HepG2 (cell line): ENCODE data around the gene RHD. TPM values are rescaled to one million over a fixed set of nuclear protein-coding genes. Genes with fewer than 3 reads are reported as not detected.

Source experiments
- ATAC-seq: fragments of 200-7000 bp; cut with Tn5 transposase; 3 replicates; pipeline ENCODE4 v1.9.1; 2020; ENCODE audit warnings: mild to moderate bottlenecking, moderate library complexity
- BruUV-seq: library from RNA; stranded (reverse); fragments of 400-500 nt; replicated peaks from 2 replicates; lab custom pipeline; 2021; lab: Mats Ljungman, UMichigan
- CTCF ChIA-PET: fragments of 300-600 bp; formaldehyde crosslinking; extraction: SDS; loops from one replicate; lab custom pipeline; 2021; ENCODE audit warnings: low total read pairs, inconsistent platforms, low intra/inter-chr PET ratio; lab: Yijun Ruan, JAX
- POLR2A ChIA-PET: fragments of 350-600 bp; sonication (Branson Sonifier 250); formaldehyde crosslinking; loops from one replicate; lab custom pipeline; 2020; ENCODE audit warnings: antibody characterized with exemption, inconsistent platforms; lab: Yijun Ruan, JAX
- DNase-seq: peaks from one replicate; pipeline ENCODE4 v3.0.0-alpha.2; 2015; ENCODE audit warnings: low spot score
- FAIRE-seq: peaks from 3 replicates; lab custom pipeline; 2011; peaks lifted over from hg19 to GRCh38; lab: Jason Lieb, UNC
- H2AFZ ChIP-seq: one replicate; pipeline ENCODE4 v1.6.1; 2011; ENCODE audit warnings: low read length, inconsistent platforms
- H3K27ac ChIP-seq: fragments of 300-600 bp; 3 replicates; pipeline ENCODE4 v1.8.0; 2011; ENCODE audit warnings: mixed run types, mild to moderate bottlenecking, mixed read lengths, low read length, inconsistent platforms; ENCODE audit not compliant: insufficient read depth; ENCODE audit errors: extremely low read length
- H3K27me3 ChIP-seq, 2 experiments: fragments of 200-600 bp in 1 of 2; 2 replicates in 1 of 2; 3 replicates in 1 of 2; pipeline versions ENCODE4 v1.6.0 to v1.8.0; 2011; ENCODE audit warnings: low read length in 2 of 2, mild to moderate bottlenecking in 2 of 2, moderate library complexity in 2 of 2, inconsistent platforms in 1 of 2; ENCODE audit not compliant: insufficient read depth in 2 of 2, control insufficient read depth in 1 of 2
- H3K36me3 ChIP-seq, 2 experiments: fragments of 200-600 bp in 1 of 2; replicated peaks in 1 of 2; 2 replicates in 1 of 2; 3 replicates in 1 of 2; pipeline versions ENCODE4 v1.5.1 to v1.8.0; 2011; ENCODE audit warnings: low read length in 2 of 2, inconsistent platforms in 1 of 2; ENCODE audit not compliant: insufficient read depth in 2 of 2, control insufficient read depth in 1 of 2
- H3K4me1 ChIP-seq: 2 replicates; pipeline ENCODE4 v1.5.1; 2012; ENCODE audit warnings: low read length, inconsistent platforms; ENCODE audit not compliant: insufficient read depth
- H3K4me2 ChIP-seq: 2 replicates; pipeline ENCODE4 v1.6.0; 2011; ENCODE audit warnings: low read depth, low read length, inconsistent platforms
- H3K4me3 ChIP-seq, 3 experiments: fragments of 200-600 bp in 1 of 3; sonication (generic), shearing (Covaris generic) in 1 of 3; replicated peaks in 1 of 3; 2 replicates each; pipeline ENCODE4 v1.5.1; 2011 to 2016; ENCODE audit warnings: low read length in 3 of 3, inconsistent platforms in 2 of 3, low read depth in 2 of 3, mild to moderate bottlenecking in 2 of 3, control low read depth in 1 of 3, mixed read lengths in 1 of 3; ENCODE audit not compliant: insufficient read depth in 1 of 3
- H3K79me2 ChIP-seq: one replicate; pipeline ENCODE4 v1.6.1; 2011; ENCODE audit warnings: low read length, inconsistent platforms; ENCODE audit not compliant: insufficient read depth
- H3K9ac ChIP-seq: 2 replicates; pipeline ENCODE4 v1.6.0; 2011; ENCODE audit warnings: mild to moderate bottlenecking, low read depth, low read length, inconsistent platforms; ENCODE audit not compliant: insufficient read depth
- H3K9me3 ChIP-seq: 2 replicates; pipeline ENCODE4 v1.5.1; 2012; ENCODE audit warnings: mild to moderate bottlenecking, low read length
- H4K20me1 ChIP-seq: 2 replicates; pipeline ENCODE4 v1.6.0; 2011; ENCODE audit warnings: inconsistent platforms, mild to moderate bottlenecking, low read length, moderate library complexity; ENCODE audit not compliant: insufficient read depth
- AHDC1 ChIP-seq: sonication (generic); formaldehyde crosslinking; IDR thresholded peaks from 2 replicates; pipeline ENCODE4 v1.5.1; 2020; ENCODE audit warnings: mild to moderate bottlenecking, missing genetic modification reagents, borderline replicate concordance
- IRX3 ChIP-seq: sonication (generic); formaldehyde crosslinking; IDR thresholded peaks from 2 replicates; pipeline ENCODE4 v1.8.1; 2023; ENCODE audit warnings: mild to moderate bottlenecking, low read depth, missing genetic modification reagents, borderline replicate concordance
- KMT2A ChIP-seq: sonication (generic); formaldehyde crosslinking; IDR thresholded peaks from 2 replicates; pipeline ENCODE4 v1.4.0; 2020; ENCODE audit warnings: missing genetic modification reagents
- PBX3 ChIP-seq: sonication (generic); formaldehyde crosslinking; IDR thresholded peaks from 2 replicates; pipeline ENCODE4 v1.8.1; 2023; ENCODE audit warnings: missing genetic modification reagents, inconsistent platforms, borderline replicate concordance
- SAFB2 ChIP-seq: sonication (generic); formaldehyde crosslinking; IDR thresholded peaks from 2 replicates; pipeline ENCODE4 v1.5.1; 2020; ENCODE audit warnings: missing genetic modification reagents, low read depth, mild to moderate bottlenecking, borderline replicate concordance
- SP5 ChIP-seq: IDR thresholded peaks from 2 replicates; pipeline ENCODE4 v1.6.1; 2016; ENCODE audit warnings: low read depth, borderline replicate concordance
- ZMAT3 ChIP-seq: sonication (generic); formaldehyde crosslinking; conservative IDR thresholded peaks from 2 replicates; pipeline ENCODE4 v1.7.0; 2021; ENCODE audit warnings: missing genetic modification reagents
- ZSCAN12 ChIP-seq: sonication (generic); formaldehyde crosslinking; IDR thresholded peaks from 2 replicates; pipeline ENCODE4 v1.9.0; 2021; ENCODE audit warnings: mild to moderate bottlenecking, missing genetic modification reagents
- WGBS: methylation state at CpG from one replicate; pipeline ENCODE4 v1.1.6; 2017; ENCODE audit warnings: low lambda C conversion rate; 5-methylcytosine and 5-hydroxymethylcytosine counted together
- in situ Hi-C: cut with HindIII; loops from 2 replicates; pipeline ENCODE4 v1.10.0; 2017; ENCODE audit warnings: low pct_unique_long_range_greater_than_20kb; ENCODE audit not compliant: extremely low pct_ligation_motif_present
- intact Hi-C: fragments of 100-400 bp; cut with micrococcal nuclease; formaldehyde crosslinking; loops from one replicate; pipeline ENCODE4 v1.10.0; 2022; ENCODE audit not compliant: unreplicated experiment
- polyA plus RNA-seq, 8 experiments: library from polyadenylated mRNA; depleted of rRNA in 3 of 8; stranded (reverse) in 7 of 8; unstranded in 1 of 8; fragments of >200 nt; fragmentation: Illumina TruSeq in 4 of 8; extraction: Trizol in 4 of 8; gene quantifications; 2 replicates each; pipeline versions ENCODE4 v1.2.1 to v1.2.3, GENCODE V29; 2011 to 2016; ENCODE audit warnings: low read depth in 4 of 8, missing spikeins in 1 of 8, mixed read lengths in 1 of 8; ENCODE audit not compliant: insufficient read depth in 1 of 8
- total RNA-seq, 5 experiments: library from RNA; depleted of rRNA; stranded (reverse); fragments of >200 nt; fragmentation: Illumina TruSeq; extraction: Trizol; gene quantifications; 2 replicates each; pipeline ENCODE4 v1.2.3, GENCODE V29; 2016; ENCODE audit warnings: low read depth in 1 of 5

Gene RHD
- total and polyA plus RNA-seq, 2 of the 13 experiments (the other 11 are each of a cell fraction or from before 2014, with no cell fraction given), result not detected

GRCh38 chr1:25347556-25347955, 75.2 kb downstream of the RHD start (continued):
- TF ChIP-seq AHDC1 (CRISPR knock-in tag), result no peak
- TF ChIP-seq KMT2A (CRISPR knock-in tag), result no peak

DNA sequence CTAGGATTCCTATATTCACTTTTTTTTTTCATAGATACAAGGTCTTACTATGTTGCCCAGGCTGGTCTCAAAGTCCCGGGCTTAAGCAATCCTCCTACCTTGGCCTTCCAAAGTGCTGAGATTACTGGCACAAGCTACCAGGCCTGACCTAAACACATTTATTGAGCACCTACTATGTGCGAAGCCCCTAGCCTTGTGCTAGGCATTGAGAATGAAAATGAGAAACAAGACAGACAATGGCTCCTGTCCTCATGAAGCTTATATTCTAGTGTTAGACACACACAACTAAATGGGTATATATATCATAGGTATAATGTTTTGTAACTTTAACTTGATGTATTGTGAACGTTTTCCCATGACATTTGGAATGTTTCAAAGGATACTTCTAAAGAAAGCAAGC, 77.3 kb downstream of the RHD start:
- H3K27ac ChIP-seq, result no peak overlapping the region
- no peaks in the 10 kb centered on the region for H3K27me3 ChIP-seq
- H3K9me3 ChIP-seq, result no peaks in the 10 kb centered on the region
- TF ChIP-seq IRX3 (CRISPR knock-in tag) (no peak), ZSCAN12 (CRISPR knock-in tag) (no peak), PBX3 (CRISPR knock-in tag) (no peak), ZMAT3 (CRISPR knock-in tag) (no peak), SAFB2 (CRISPR knock-in tag) (no peak), SP5 (CRISPR knock-in tag) (no peak)
- BruUV-seq, result no TSS peak
- H3K4me2 ChIP-seq, result no peak overlapping the region
- no peaks in the 10 kb centered on the region for H4K20me1 ChIP-seq
- in situ Hi-C loops (loop anchor here (5.0 kb wide), 1 partner anchor 107 kb away; no protein-coding TSS in a partner anchor), intact Hi-C loops (no loop called here)
- no peaks in the 10 kb centered on the region for H3K4me1 ChIP-seq
- 100% methylated on average over 3 of the region's 3 CpGs for WGBS
- CTCF ChIA-PET, result no interaction called here
- no peak for FAIRE-seq
- ATAC-seq, result no peak
- H3K4me3 ChIP-seq, result no peak overlapping the region
- H3K9ac ChIP-seq, result no peak overlapping the region
- H2AFZ ChIP-seq, result no peak overlapping the region
- DNase-seq, result no peak
- peaks cover 10 to 27% of the 10 kb centered on the region in 2 experiments; a peak in 4 of 5 replicates for H3K36me3 ChIP-seq
- no peaks in the 10 kb centered on the region for H3K79me2 ChIP-seq
- POLR2A ChIA-PET, result no interaction called here
